Stomach (tissue), 9 donors: ENCODE results near the gene TDO2. TPM values are rescaled to one million over a fixed set of nuclear protein-coding genes. Genes with fewer than 3 reads are reported as not detected.

Experiments used
- DNase-seq, 2 donors: peaks; one replicate each; pipeline versions ENCODE4 v3.0.0 to v3.0.0-alpha.2; 2013 to 2019
- H3K27ac ChIP-seq, 5 donors: fragments of 200-600 bp in 4 of 5; sonication (generic) in 4 of 5; one replicate each; pipeline ENCODE4 v1.5.1; 2013 to 2019; ENCODE audit warnings: mild to moderate bottlenecking in 1 of 5, moderate library complexity in 1 of 5
- H3K27me3 ChIP-seq, 3 donors: fragments of 200-600 bp; sonication (generic); one replicate each; pipeline ENCODE4 v1.5.1; 2017 to 2019; ENCODE audit warnings: mixed run types in 1 of 3
- H3K36me3 ChIP-seq, 4 donors: fragments of 200-600 bp; sonication (generic); 1 replicate in 3 of 4; 2 replicates in 1 of 4; pipeline ENCODE4 v1.5.1; 2016 to 2019
- H3K4me1 ChIP-seq, 4 donors: fragments of 200-600 bp; sonication (generic); one replicate each; pipeline ENCODE4 v1.5.1; 2016 to 2019
- H3K4me3 ChIP-seq, 4 donors: fragments of 200-600 bp; sonication (generic) in 3 of 4; one replicate each; pipeline ENCODE4 v1.5.1; 2016 to 2019; ENCODE audit warnings: mild to moderate bottlenecking in 1 of 4
- H3K9me3 ChIP-seq, 4 donors: fragments of 200-600 bp; sonication (generic); one replicate each; pipeline ENCODE4 v1.5.1; 2016 to 2019
- EP300 ChIP-seq: sonication (generic); formaldehyde crosslinking; IDR thresholded peaks from one replicate; pipeline ENCODE4 v1.6.1; 2017; ENCODE audit warnings: antibody characterized with exemption
- POLR2A ChIP-seq, 4 donors: fragments of 450-650 bp; IDR thresholded peaks; one replicate each; pipeline ENCODE4 v1.6.1; 2016; ENCODE audit warnings: antibody characterized with exemption in 4 of 4, control low read depth in 2 of 4, mild to moderate bottlenecking in 1 of 4, moderate library complexity in 1 of 4
- POLR2AphosphoS5 ChIP-seq, 3 donors: sonication (generic); formaldehyde crosslinking; IDR thresholded peaks; one replicate each; pipeline ENCODE4 v1.6.1; 2016; ENCODE audit warnings: antibody characterized with exemption in 3 of 3
- WGBS, 5 donors: extraction: QIAGEN DNeasy Blood & Tissue Kit in 3 of 5; methylation state at CpG; one replicate each; pipeline versions ENCODE4 v1.1.5 to v1.1.7; 2013 to 2018; 5-methylcytosine and 5-hydroxymethylcytosine counted together
- intact Hi-C: fragments of 100-400 bp; cut with DNase I; formaldehyde crosslinking; loops from one replicate; pipeline ENCODE4 v1.15.1; 2023; ENCODE audit warnings: low total_unique reads
- polyA plus RNA-seq, 3 donors: library from polyadenylated mRNA; stranded (reverse); fragments of 200-250 nt; gene quantifications; one replicate each; pipeline ENCODE4 v1.2.3, GENCODE V29; 2013
- total RNA-seq, 5 donors: library from RNA; depleted of rRNA; stranded (reverse); fragments of >200 nt; gene quantifications; one replicate each; pipeline versions ENCODE4 v1.1.0 to v1.2.3, GENCODE V29; 2014 to 2016
- TF ChIP-seq, protein P1 (sequence below), 7 experiments: fragments of 450-650 bp in 4 of 7; fragments of 200-600 bp in 3 of 7; sonication (generic) in 3 of 7; IDR thresholded peaks; one replicate each; pipeline ENCODE4 v1.5.1; 2016 to 2019; ENCODE audit warnings: antibody characterized with exemption in 7 of 7, control low read depth in 2 of 7, mild to moderate bottlenecking in 1 of 7
- donor health status: healthy with polysubstance abuse.
- donor health status: Bipolar disorder and iron deficiency.
- donor health status: healthy.

Gene TDO2
- total and polyA plus RNA-seq, 8 donors: 0.30 to 5.0 (median 0.56) TPM; not detected in 5

DNA sequence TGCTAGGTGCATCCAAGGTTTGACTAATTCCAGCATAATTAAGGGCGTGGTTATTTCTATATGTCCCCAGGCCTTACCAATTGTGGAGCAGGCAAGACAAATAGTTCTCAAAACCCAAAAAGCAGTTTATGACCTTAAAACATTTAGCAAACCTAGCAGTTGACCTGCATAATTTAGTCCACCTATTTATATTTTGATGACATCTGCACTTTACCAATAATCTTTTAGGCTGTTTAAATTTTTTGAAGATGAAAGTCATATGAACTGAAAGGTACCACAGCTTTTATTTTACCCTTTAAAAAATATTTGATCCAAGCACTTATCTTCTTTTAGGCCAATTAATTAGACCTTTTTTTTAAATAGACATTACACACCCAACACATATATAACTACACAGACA lies 27.6 kb upstream of the TDO2 start:
- H3K4me3 ChIP-seq: no peak overlapping the region
- no peaks in the 10 kb centered on the region for H3K4me1 ChIP-seq
- 67 to 94% (median 82%) methylated on average over 1 of the region's 1 CpG for WGBS, 5 donors
- no peaks in the 10 kb centered on the region for H3K27me3 ChIP-seq
- intact Hi-C loops: no loop called here
- TF ChIP-seq POLR2A (IDR thresholded peaks at IDR 0.05): no peak
- TF ChIP-seq POLR2AphosphoS5 (IDR thresholded peaks at IDR 0.05): no peak
- no peak for TF ChIP-seq EP300
- TF ChIP-seq, protein P1, sequence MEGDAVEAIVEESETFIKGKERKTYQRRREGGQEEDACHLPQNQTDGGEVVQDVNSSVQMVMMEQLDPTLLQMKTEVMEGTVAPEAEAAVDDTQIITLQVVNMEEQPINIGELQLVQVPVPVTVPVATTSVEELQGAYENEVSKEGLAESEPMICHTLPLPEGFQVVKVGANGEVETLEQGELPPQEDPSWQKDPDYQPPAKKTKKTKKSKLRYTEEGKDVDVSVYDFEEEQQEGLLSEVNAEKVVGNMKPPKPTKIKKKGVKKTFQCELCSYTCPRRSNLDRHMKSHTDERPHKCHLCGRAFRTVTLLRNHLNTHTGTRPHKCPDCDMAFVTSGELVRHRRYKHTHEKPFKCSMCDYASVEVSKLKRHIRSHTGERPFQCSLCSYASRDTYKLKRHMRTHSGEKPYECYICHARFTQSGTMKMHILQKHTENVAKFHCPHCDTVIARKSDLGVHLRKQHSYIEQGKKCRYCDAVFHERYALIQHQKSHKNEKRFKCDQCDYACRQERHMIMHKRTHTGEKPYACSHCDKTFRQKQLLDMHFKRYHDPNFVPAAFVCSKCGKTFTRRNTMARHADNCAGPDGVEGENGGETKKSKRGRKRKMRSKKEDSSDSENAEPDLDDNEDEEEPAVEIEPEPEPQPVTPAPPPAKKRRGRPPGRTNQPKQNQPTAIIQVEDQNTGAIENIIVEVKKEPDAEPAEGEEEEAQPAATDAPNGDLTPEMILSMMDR (IDR thresholded peaks at IDR 0.05): no peak
- H3K27ac ChIP-seq: no peak overlapping the region
- no peak for DNase-seq
- H3K36me3 ChIP-seq: no peaks in the 10 kb centered on the region
- peaks cover 0 to 12% (median 5%) of the 10 kb centered on the region in 4 donors for H3K9me3 ChIP-seq

DNA sequence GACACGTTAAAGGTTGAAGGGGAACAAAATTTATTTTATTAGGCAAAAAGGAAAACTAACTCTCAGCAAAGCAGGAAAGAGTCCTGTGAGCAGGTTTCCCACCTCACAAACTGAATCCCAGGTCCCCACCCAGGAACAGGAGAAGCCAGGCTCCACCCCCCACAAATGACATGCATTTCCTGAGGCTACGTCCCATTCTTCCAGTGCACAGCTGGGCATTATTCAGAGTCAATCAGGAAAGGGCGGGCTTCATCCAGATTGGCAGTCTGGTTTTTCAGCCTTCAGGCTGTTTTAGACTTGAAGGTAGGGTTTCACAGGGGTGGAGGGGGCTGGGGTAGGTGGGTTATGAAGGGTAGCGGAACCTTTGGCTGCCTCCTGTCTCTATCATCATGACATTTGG lies 25.5 kb upstream of the TDO2 start:
- TF ChIP-seq, protein P1 (IDR thresholded peaks at IDR 0.05): no peak
- WGBS, 5 donors: 82 to 93% (median 92%) methylated on average over 4 of the region's 4 CpGs

DNA sequence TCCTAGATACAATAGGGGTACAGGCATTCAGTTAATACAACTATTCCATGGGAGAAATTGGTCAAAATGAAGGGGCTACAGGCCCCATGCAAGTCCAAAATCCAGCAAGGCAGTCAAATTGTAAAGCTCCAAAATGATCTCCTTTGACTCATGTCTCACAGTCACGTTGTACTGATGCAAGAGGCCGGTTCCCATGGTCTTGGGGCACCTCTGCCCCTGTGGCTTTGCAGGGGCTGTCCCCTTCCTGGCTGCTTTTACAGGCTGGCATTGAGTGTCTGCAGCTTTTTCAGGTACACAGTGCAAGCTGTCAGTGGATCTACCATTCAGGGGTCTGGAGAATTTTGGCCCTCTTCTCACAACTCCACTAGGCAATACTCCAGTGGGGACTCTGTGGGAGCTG lies 24.9 kb upstream of the TDO2 start:
- TF ChIP-seq POLR2AphosphoS5 (IDR thresholded peaks at IDR 0.05): no peak
- TF ChIP-seq, protein P1 (IDR thresholded peaks at IDR 0.05): no peak
- TF ChIP-seq EP300: no peak
- no peak for TF ChIP-seq POLR2A (IDR thresholded peaks at IDR 0.05)
- 27 to 40% (median 33%) methylated on average over 2 of the region's 2 CpGs for WGBS, 5 donors
- H3K4me1 ChIP-seq: no peaks in the 10 kb centered on the region
- no peak overlapping the region for H3K4me3 ChIP-seq
- H3K9me3 ChIP-seq: peaks cover 0 to 10% (median 4%) of the 10 kb centered on the region in 4 donors
- no peak overlapping the region for H3K27ac ChIP-seq
- intact Hi-C loops: no loop called here
- H3K36me3 ChIP-seq: no peaks in the 10 kb centered on the region
- no peaks in the 10 kb centered on the region for H3K27me3 ChIP-seq
- no peak for DNase-seq

More for the DNA sequence above, 25.5 kb upstream of the TDO2 start:
- H3K27ac ChIP-seq: no peak overlapping the region
- intact Hi-C loops: no loop called here
- peaks cover 0 to 10% (median 4%) of the 10 kb centered on the region in 4 donors for H3K9me3 ChIP-seq
- no peaks in the 10 kb centered on the region for H3K36me3 ChIP-seq
- no peaks in the 10 kb centered on the region for H3K4me1 ChIP-seq
- no peaks in the 10 kb centered on the region for H3K27me3 ChIP-seq
- no peak overlapping the region for H3K4me3 ChIP-seq
- no peak for DNase-seq

DNA sequence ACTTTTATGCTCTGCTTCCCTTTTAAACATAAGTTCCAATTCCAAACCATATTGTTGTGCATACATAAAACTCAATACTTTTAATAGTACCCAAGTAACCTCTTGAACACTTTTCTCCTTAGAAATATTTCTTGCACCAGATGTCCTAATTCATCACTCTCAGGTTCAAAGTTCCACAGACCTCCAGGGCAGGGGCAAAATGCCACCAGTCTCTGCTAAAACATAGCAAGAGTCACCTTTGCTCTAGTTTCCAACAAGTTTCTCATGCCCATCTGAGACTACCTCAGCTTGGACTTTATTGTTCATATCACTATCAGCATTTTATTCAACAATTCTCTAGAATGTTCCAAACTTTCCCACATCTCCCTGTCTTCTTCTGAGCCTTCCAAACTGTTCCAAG lies 23.7 kb upstream of the TDO2 start:
- Histone ChIP-seq H3K4me1 (no peaks in the 10 kb centered on the region), H3K27ac (no peak overlapping the region), H3K27me3 (no peaks in the 10 kb centered on the region), H3K36me3 (no peaks in the 10 kb centered on the region), H3K4me3 (no peak overlapping the region), H3K9me3 (peaks cover 0 to 10% (median 4%) of the 10 kb centered on the region in 4 donors)
- TF ChIP-seq POLR2AphosphoS5 (IDR thresholded peaks at IDR 0.05): no peak
- TF ChIP-seq, protein P1 (IDR thresholded peaks at IDR 0.05): no peak
- TF ChIP-seq EP300: no peak
- TF ChIP-seq POLR2A (IDR thresholded peaks at IDR 0.05): no peak
- intact Hi-C loops: no loop called here
- DNase-seq: no peak
